GM12801 (cell line): ENCODE measurements around the gene HMCN2.

Experiments
- TF ChIP-seq, protein P1 (sequence below): IDR thresholded peaks from one replicate; pipeline ENCODE4 v1.5.1; 2011; ENCODE audit warnings: control low read depth; ENCODE audit not compliant: insufficient read length; ENCODE audit errors: extremely low read depth

The HMCN2 gene

DNA sequence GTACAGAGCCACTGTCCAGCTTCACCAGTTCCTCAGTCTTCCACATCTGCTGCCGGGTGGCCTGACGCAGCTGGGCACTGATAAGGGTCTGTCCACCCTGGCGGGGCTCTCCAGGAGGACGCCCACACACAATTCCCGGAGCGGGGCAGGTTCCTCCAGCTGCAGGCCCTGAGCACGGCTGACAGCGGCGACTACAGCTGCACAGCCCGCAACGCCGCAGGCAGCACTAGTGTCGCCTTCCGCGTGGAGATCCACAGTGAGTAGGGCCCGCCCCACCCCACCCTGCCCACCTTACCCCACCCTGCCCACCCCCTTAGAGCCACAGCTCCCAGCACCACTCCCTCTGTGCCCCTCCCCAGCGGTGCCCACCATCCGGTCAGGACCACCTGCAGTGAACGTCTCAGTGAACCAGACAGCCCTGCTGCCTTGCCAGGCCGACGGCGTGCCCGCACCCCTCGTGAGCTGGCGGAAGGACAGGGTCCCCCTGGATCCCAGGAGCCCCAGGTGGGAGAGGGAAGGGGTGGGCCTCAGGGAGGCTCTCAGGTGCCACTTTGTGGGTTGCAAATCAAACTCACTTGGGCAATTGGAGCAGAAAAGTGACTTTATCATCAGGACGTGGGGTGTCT lies 130.4 kb downstream of the HMCN2 start:
- TF ChIP-seq, protein P1, sequence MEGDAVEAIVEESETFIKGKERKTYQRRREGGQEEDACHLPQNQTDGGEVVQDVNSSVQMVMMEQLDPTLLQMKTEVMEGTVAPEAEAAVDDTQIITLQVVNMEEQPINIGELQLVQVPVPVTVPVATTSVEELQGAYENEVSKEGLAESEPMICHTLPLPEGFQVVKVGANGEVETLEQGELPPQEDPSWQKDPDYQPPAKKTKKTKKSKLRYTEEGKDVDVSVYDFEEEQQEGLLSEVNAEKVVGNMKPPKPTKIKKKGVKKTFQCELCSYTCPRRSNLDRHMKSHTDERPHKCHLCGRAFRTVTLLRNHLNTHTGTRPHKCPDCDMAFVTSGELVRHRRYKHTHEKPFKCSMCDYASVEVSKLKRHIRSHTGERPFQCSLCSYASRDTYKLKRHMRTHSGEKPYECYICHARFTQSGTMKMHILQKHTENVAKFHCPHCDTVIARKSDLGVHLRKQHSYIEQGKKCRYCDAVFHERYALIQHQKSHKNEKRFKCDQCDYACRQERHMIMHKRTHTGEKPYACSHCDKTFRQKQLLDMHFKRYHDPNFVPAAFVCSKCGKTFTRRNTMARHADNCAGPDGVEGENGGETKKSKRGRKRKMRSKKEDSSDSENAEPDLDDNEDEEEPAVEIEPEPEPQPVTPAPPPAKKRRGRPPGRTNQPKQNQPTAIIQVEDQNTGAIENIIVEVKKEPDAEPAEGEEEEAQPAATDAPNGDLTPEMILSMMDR, result no peak

DNA sequence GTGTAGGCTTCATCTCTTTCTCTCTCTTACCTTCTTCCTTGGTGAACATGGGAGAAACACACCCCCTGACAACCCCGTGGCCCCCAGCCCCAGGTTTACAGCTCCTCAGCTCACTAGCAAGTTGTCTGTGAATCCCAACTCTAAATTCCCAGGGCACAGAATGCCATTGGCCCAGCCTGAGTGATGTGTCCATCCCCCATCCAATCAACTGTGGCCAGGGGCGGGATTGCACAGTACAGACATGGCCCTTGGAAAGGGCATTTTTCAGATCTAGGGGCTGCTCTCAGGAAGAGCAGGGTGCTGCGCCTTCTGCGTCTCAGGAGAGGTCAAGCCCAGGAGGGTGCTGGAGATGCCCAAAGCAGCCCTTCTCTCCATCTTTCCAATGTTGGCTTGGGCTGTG lies 131.0 kb downstream of the HMCN2 start:
- TF ChIP-seq, protein P1, result no peak

DNA sequence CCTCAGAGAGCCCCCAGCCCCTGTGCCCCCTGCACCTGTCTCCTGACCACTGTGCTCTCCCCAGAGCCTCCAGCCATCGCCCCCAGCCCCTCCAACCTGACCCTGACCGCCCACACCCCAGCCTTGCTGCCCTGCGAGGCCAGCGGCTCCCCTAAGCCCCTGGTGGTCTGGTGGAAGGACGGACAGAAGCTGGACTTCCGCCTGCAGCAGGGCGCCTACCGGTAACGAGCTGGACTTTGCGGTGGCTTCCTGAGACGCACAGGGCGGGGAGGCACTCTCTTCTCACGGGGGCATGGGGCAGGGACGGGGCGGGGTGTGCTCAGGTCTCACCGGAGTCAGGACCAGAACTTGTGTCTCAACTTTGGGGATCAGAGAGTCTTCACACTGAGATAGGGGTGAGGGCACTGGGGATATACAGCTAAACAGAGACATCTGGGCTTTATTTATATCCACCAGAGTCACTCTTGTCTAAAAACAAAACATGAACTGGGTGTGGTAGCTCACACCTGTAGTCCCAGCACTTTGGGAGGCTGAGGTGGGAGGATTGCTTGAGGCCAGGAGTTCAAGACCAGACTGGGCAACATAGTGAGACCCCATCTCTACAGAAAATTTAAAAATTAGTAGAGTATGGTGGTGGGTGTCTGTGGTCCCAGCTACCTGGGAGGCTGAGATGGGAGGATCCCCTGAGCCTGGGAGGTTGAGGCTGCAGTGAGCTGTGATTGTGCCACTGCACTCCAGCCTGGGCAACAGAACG lies 133.1 kb downstream of the HMCN2 start:
- TF ChIP-seq, protein P1, result no peak

DNA sequence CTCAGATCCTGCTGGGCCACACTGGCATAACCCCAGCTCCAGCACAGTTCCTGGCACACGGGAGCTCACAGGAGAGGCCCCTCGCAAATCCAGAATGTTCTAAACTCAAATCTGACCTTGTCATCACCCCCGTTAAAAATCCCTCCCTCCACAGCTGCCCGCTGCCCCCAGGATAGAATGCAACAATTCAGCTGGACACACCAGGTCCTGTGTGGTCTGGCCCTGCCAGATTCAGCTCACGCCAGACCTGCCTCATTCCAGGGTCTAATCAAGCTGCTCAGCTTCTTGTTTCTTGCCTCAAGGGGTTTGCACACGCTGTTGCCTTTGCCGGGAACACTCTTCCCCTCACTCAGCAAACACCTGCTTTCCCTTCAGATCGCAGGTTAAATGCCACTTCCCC lies 134.2 kb downstream of the HMCN2 start:
- TF ChIP-seq, protein P1, result no peak

DNA sequence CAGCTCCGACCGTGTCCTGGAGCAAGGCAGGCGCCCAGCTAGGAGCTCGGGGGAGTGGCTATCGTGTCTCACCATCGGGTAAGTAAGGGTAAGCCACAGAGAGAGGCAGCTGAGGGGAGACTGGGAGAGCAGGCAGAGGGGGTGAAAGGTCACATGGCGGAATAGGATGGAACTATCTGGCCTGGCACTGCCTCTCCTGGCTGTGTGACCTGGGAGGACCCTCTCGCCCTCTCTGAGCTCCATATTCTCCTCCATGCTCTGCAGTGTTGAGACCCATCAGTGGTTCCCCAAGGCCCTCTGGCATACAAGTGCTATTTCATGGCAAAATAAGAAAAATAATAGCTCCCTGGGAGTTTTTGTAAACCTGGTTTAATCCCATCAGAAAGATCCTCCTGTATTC lies 135.3 kb downstream of the HMCN2 start:
- TF ChIP-seq, protein P1, result no peak

DNA sequence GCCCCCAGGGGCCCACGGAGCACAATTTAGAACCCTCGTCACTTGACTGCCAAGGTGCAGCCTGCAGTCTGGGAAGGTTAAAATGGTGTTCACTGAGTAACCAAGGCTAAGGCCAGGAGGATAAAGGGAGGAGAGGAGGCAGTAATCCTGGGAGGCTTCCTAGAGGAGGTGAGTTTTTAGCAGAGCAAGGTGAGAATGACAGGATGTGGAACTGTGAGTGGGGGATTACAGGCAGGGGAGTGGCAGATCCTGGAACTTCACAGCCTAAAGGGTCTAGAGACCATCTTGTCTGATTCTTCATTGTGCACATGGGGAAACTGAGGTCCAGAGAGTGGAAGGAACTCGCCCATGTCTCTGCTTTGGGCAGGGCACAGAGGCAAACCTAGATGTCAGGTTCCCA lies 136.7 kb downstream of the HMCN2 start:
- TF ChIP-seq, protein P1, result no peak

DNA sequence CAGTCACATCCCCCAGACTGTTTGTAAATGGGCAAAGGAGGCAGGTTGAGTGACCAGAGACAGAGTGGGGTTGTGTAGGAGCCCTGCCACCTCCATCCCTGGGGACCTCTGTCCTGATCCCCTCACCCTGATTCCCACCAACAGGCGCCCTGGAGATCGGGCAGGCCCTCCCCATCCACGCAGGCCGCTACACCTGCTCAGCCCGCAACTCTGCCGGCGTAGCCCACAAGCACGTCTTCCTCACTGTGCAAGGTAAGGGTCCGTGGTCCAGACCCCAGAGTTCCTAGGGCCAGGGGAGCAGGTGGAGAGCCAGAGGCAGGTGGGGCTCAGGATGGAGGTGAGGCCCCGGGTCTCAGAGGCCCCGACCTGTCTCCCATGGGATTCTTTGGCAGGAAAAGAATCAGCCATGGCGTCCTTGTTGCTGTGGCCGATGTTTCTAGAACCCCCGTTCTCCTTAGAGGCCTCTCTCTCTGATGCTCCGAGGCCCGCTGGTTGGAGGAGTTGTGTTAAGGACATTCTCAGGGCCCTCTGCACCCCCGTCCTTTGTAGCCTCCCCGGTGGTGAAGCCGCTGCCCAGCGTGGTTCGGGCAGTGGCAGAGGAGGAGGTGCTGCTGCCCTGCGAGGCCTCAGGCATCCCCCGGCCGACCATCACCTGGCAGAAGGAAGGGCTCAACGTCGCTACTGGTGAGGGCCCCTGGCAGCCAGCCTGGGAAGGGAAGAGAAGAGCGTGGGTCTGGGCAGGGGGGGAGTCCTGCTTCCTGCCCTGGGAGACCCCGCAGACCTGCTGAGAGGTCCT lies 137.3 kb downstream of the HMCN2 start:
- TF ChIP-seq, protein P1, result no peak
